GM19193 (cell line): ENCODE measurements around the gene GRM1.

Source experiments
- POLR2A ChIP-seq: IDR thresholded peaks from 4 replicates; pipeline ENCODE4 v1.6.1; 2011; ENCODE audit not compliant: insufficient read depth, insufficient read length; ENCODE audit errors: extremely low read depth

Gene GRM1

DNA sequence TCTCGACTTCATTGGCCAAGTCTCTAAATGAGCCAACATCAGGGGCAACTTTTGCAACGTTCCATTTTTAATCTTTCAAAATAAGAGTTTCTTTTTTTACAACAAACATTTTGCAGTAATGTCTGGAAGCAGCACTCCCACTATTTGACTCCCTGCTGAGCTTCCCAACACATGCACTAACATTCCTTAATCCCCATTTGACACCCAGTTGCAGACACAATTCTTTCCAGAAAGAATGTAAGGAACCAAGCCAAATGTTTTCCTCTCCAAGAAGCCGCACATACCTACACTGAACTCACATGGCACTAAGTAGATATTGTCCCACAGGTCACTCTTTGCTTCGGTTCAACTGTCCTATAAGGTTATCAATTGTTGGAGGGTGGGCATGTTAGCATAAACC is 165.6 kb downstream of the GRM1 start:
- no peak for TF ChIP-seq POLR2A

DNA sequence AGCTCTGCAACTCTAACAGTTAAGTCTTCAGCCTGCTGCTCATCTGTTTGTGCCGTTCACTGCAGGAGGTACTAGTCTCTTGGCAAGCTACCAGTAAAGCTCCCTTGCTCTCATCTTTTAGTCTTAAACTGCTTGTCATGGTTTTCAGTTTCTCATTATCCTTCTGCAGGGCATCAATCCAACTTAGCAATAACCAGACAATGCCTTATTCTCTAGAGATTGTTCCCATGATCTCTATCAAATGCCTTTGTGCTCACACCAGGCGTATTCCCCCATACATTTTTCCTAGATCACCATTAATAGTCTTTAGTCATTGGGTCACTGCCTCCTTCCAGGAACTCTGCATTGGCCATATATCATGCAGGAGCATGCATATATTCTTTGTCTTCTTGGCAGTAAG is 171.3 kb downstream of the GRM1 start:
- no peak for TF ChIP-seq POLR2A

DNA sequence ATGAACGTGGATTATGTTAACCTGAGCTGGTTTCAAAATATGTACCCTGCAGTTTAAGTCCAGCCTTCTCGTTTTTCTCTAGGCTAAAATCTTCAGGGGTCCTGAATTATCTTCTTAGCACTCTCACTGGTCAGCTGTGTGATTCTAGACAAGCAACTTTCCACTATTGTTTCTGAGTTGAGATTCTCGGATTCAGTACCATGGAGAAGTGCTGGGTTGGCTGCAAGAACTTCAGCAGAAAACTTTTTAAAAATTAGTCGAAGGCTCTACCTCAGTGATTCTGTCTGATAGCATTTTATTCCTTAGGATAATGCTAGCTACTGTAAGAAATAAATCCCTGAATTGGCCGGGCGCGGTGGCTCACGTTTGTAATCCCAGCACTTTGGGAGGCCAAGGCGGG is 173.7 kb downstream of the GRM1 start:
- no peak for TF ChIP-seq POLR2A

DNA sequence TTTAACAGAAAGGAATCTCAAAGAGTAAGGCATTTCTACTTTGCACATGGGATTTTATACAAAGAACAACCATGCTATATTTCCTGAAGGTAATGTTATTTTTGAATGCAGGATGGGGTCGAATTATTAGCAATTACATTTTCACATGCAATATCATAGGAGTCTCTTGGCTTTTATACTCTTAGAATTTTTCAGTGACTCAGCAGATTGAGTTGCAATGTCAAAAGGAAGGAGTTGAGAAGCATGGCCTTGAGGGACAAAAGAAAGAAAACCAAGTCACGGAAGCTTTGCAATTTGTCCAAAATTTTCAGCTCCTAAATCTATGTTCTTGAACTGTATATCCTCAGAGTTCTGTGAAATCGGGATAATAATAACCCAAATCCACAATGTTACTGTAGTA is 181.1 kb downstream of the GRM1 start:
- no peak for TF ChIP-seq POLR2A

DNA sequence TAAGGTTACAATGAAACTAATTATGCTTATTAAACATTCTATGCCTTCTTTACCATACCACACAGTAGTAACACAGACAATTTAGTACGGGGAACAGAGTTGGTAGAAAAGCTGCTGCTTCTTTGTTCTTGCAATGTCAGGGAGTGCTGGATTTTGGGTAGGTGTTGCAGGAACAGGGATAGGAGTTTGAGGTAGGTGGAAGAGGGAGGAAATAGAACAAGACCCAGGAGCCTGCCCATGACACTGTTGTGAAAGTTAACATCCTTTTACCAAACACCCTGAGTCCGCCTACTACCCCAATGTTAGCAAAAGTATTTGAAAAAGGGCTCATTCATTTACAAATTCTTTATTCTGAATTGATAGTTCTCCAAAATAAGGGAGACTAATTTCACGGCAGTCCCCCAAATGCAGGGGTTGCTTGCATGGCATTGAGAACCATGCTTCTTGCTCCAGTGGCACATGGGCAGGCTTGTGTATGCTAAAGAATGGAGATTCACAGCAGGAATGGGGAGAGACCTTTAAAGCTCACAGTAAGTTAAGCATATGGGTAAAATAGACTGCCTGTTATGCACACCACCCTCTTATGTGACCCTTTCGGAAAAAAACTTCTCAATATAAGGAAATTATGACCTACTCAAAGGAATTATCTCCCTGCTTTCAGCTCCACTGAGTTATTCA is 181.7 kb downstream of the GRM1 start:
- no peak for TF ChIP-seq POLR2A

DNA sequence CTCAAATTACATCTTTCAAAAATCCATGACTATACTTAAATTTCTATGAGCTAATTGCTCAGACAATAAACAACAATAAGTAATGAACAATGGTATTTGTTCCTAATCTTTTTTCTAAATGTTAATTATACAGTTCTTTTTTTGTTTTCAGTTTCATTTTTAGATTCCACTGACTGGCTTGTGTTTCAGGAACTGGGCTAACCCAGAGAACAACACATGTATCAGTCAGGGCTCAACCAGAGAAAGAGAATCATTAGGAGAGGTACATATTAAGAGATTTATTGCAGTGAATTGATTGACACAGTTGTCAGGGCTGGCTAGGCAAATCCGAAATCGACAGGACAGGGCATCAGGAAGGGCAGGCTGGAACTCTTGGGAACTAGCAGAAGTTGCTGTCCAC is 182.8 kb downstream of the GRM1 start:
- TF ChIP-seq POLR2A: no peak

DNA sequence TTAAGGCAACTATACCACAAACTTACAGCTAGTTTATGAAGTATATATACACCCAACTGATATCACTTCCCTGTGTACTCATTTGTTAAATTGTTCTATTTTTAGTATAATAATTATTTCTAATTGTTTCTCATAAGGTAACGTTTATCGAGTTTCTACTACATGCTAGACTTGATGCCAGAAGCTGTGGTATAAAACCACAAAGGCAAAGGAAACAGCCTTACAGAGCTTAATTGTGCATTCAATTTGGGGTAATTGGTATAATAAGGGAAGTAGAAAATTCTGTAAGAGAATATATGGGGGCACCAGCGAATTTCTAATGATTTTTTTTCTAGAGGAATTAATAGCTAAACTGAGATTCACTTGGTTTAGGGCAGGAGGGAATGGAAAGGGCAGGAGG is 183.9 kb downstream of the GRM1 start:
- no peak for TF ChIP-seq POLR2A

DNA sequence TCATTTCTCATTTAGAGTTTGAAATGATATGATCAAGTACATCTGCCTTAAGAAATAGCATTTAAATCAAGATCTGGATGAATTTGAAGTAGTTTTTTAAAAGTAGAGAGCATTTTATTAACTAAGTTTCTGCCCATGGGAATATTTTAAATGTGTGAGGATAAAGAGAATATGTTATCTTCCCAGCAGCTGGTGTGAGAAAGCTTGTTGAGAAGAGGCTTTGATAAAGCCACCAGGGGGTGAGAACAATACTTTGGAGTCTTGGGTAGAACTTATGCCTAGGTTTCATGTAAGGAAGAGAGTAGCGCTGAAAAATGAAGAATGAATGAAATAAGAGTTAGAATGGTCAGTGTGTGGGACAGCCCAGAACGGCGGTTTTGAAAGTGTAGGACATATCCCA is 190.2 kb downstream of the GRM1 start:
- no peak for TF ChIP-seq POLR2A

DNA sequence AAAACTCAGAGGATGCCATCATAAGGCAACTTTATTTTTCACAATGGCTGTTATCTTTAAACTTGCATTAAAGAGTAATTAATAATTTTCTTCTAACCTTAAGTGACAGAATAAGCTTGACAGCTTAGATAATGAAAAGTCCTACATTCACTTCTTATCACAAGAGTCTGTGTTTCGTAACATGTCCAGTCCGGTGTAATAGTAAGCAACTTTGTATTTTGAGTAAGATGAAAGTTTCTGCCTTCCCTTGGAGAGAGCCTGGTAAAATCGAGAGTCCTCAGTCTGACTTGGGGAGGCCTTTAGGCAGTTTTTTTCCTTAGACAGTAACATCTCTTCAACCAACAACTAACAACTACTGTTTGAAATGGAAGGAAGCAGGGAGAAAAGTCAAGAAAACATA is 195.6 kb downstream of the GRM1 start:
- TF ChIP-seq POLR2A: no peak

DNA sequence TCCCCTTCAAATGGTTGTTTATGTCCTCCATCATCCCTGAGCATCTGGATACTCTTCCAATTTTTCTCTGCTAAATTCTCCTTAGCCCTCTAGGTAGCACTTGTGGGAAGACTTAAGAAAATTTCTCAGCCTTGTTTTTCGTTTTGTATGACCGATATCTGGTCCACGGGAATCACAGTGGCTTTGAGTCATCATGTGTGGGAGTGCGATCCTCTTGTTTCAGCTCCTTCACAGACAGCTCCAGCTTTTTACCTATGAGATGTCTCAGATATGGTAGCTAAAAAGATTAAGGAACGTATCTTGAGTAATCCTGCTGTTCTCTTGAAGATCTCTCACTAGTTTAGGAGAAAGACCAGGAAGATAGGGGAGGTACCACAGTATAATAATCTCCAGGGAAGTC is 196.1 kb downstream of the GRM1 start:
- no peak for TF ChIP-seq POLR2A

DNA sequence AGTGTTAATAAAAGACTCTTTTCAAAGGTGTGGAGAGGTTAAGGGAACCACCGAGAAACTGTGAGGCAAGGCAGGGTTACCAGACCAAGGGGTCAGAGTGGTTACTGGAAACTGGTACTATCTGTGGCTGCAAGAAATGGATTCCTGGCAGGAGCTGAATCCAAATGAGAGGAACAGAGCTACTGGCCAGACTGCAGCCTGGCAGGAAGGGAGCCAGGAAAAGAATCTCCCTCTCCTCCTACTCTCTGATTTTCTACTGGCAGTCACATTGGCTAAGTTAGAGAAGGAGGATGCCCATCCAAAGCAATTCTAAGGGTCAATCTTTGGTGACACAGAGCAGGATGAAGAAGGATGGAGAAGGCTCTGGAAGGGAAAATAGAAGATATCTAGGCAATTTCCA is 211.5 kb downstream of the GRM1 start:
- no peak for TF ChIP-seq POLR2A

DNA sequence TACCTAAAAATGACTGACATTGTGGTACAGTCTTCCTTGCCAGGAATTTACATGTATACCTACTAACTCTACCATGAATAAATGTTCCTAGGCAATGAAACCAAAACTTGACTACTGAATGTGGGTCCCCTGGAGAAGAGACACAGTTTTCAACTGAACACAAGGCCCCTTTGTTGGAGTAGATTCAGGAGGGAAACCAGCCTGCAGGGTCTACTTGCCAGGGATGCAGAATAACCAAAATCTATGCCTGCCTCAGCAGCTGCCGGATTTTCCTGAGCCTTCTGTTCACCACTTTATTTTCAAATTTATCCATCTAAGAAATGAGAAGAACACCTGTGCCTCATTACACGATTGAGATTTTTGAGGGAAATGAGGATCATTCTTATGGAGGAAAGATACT is 211.9 kb downstream of the GRM1 start:
- no peak for TF ChIP-seq POLR2A

DNA sequence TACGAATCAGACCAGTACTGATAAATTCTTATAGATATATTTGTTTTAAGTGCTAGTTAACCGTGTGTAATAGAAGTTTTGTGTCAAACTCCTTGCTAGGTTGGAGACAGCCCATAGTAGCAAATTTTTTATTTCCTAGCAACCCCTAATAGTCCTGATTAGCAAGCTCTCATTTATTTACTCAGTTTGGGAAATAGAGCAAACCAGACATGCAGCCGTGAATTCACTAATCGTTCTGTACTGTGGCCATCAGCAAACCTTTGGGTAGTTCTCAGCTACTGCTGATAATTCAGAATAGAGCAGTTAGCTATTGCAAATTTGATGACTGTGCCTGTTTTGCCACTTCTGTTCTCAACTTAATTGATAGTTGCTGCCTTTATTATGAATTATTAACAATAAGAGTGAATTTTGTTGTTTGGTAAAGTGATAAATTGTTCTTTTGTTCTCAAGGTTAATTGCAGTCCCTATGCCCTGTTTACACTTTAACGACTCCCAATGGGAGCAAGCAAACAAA is 215.8 kb downstream of the GRM1 start:
- TF ChIP-seq POLR2A: no peak

DNA sequence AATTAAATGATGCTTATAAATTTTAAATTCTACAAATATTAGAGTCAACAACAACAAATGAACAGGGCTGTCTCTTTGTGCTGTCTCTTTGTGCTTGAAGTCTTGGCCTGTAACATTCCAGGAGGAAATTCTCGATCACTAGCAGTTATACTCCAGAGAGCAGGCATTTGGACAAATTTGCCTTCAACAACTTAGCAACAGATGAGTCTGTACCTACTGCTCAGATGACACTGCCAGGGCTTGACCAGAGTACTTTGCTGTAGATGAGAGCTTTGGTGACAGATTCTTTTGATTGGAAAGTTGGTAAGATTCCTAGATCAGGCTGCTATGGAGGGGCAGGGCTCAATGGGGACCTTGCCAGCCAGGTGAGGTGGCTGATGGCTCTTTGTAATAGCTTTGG is 217.2 kb downstream of the GRM1 start:
- TF ChIP-seq POLR2A: no peak

DNA sequence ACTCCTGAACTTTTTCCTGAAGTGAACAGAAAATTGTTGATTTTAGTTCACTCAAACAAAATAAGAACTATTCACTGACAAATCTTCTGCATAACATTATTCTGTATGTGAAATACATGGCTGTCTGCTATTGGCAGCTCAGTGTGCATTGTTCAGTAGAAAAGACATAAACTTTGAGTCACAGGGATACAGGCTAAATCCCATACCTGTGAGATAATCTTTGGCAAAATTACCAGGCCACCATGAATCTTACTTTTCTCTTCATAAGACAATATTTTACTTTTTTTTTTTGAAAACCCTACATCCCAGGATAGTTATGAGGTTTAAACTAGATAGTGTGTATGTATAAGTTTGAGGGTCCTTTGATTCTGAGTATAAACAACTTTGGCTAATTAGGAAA is 224.8 kb downstream of the GRM1 start:
- no peak for TF ChIP-seq POLR2A

DNA sequence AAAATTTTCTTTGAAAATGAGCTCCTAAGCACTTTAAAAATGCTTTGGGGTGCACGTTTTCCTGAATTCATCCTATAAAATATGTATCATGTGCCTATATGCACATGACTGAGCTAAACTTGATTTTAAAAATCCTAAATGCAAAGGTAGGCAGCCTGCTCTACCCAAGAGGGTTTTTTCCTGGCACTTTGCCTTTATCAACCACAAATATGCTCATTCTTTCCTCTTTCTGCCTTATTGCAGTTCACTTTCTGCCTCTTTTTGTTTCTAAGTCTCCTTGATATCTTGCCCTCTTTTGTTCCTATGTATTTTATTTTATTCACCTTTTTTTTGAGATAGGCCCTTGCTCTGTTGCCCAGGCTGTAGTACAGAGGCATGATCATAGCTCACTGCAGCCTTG is 229.3 kb downstream of the GRM1 start:
- TF ChIP-seq POLR2A: no peak

DNA sequence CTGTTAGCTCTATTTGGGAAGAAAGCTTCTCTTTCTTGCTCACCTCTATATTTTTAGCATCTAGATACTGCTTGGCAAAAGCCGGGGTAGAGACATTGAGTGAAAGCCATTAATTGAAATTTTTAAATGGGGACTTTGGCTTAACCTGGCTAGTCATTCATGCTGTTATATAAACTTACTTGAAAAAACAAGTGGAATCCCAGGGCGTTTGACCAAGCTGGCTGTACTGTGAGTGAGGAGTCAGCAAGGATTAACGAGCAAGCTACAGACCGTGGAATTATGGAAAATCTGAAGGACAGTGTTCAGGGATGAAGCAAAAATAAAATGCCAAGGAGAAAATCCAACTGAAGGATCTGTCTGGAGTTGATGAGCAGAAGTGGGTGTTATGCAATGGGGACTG is 232.0 kb downstream of the GRM1 start:
- TF ChIP-seq POLR2A: no peak
